Trophoblast cell (in vitro differentiated cells and primary cell): Measurements from ENCODE around the gene KCNC2.

ENCODE experiments used
- DNase-seq, 2 donors: peaks; one replicate each; pipeline ENCODE4 v3.0.0-alpha.2; 2016
- H2AFZ ChIP-seq: 2 replicates; pipeline ENCODE4 v1.6.1; 2013; ENCODE audit warnings: low read length, moderate library complexity, mild to moderate bottlenecking; ENCODE audit not compliant: insufficient read depth, poor library complexity
- H2AK5ac ChIP-seq: 2 replicates; pipeline ENCODE4 v1.6.1; 2013; ENCODE audit warnings: mild to moderate bottlenecking, low read length
- H2BK120ac ChIP-seq: 2 replicates; pipeline ENCODE4 v1.6.1; 2013; ENCODE audit warnings: low read length, mild to moderate bottlenecking, moderate library complexity; ENCODE audit not compliant: insufficient read depth, poor library complexity
- H2BK12ac ChIP-seq: 2 replicates; pipeline ENCODE4 v1.6.1; 2013; ENCODE audit warnings: mild to moderate bottlenecking, low read length, moderate library complexity
- H2BK5ac ChIP-seq: 2 replicates; pipeline ENCODE4 v1.6.1; 2013; ENCODE audit warnings: low read length, low read depth, moderate library complexity, mild to moderate bottlenecking; ENCODE audit not compliant: poor library complexity
- H3K14ac ChIP-seq: 2 replicates; pipeline ENCODE4 v1.6.1; 2013; ENCODE audit warnings: mild to moderate bottlenecking, low read length
- H3K18ac ChIP-seq: 2 replicates; pipeline ENCODE4 v1.6.1; 2013; ENCODE audit warnings: mild to moderate bottlenecking, low read length
- H3K23ac ChIP-seq: 2 replicates; pipeline ENCODE4 v1.6.1; 2013; ENCODE audit warnings: low read length
- H3K27ac ChIP-seq: 2 replicates; pipeline ENCODE4 v1.5.1; 2013; ENCODE audit warnings: low read depth, mild to moderate bottlenecking, inconsistent platforms, low read length, moderate library complexity
- H3K27me3 ChIP-seq: 2 replicates; pipeline ENCODE4 v1.6.1; 2013; ENCODE audit warnings: inconsistent platforms, mild to moderate bottlenecking, low read length, moderate library complexity; ENCODE audit not compliant: insufficient read depth
- H3K36me3 ChIP-seq, 2 experiments: 1 replicate in 1 of 2; 2 replicates in 1 of 2; pipeline ENCODE4 v1.6.1; 2013; ENCODE audit warnings: low read length in 2 of 2, mild to moderate bottlenecking in 2 of 2, moderate library complexity in 1 of 2; ENCODE audit not compliant: insufficient read depth in 2 of 2, control insufficient read depth in 1 of 2
- H3K4ac ChIP-seq: 2 replicates; pipeline ENCODE4 v1.6.1; 2013; ENCODE audit warnings: low read depth, mild to moderate bottlenecking, low read length, moderate library complexity
- H3K4me1 ChIP-seq, 2 experiments: 1 replicate in 1 of 2; 2 replicates in 1 of 2; pipeline ENCODE4 v1.6.1; 2013; ENCODE audit warnings: low read length in 2 of 2, mild to moderate bottlenecking in 2 of 2, moderate library complexity in 1 of 2; ENCODE audit not compliant: insufficient read depth in 2 of 2, control insufficient read depth in 1 of 2
- H3K4me2 ChIP-seq: 2 replicates; pipeline ENCODE4 v1.6.1; 2013; ENCODE audit warnings: inconsistent platforms, mild to moderate bottlenecking, low read length, moderate library complexity
- H3K4me3 ChIP-seq: 2 replicates; pipeline ENCODE4 v1.5.1; 2013; ENCODE audit warnings: mild to moderate bottlenecking, low read depth, low read length, inconsistent platforms
- H3K79me1 ChIP-seq: one replicate; pipeline ENCODE4 v1.6.1; 2013; ENCODE audit warnings: low read length
- H3K79me2 ChIP-seq: 2 replicates; pipeline ENCODE4 v1.6.1; 2013; ENCODE audit warnings: low read length, mild to moderate bottlenecking; ENCODE audit not compliant: control insufficient read depth, insufficient read depth, poor library complexity
- H3K9ac ChIP-seq: 2 replicates; pipeline ENCODE4 v1.6.1; 2013; ENCODE audit warnings: mild to moderate bottlenecking, low read length
- H3K9me3 ChIP-seq: 2 replicates; pipeline ENCODE4 v1.6.1; 2013; ENCODE audit warnings: low read depth, mild to moderate bottlenecking, control low read depth, inconsistent platforms, low read length; ENCODE audit not compliant: insufficient read depth
- H4K12ac ChIP-seq: 2 replicates; pipeline ENCODE4 v1.6.1; 2013; ENCODE audit warnings: low read depth, mild to moderate bottlenecking, low read length, moderate library complexity
- H4K8ac ChIP-seq: 2 replicates; pipeline ENCODE4 v1.6.1; 2013; ENCODE audit warnings: low read depth, mild to moderate bottlenecking, low read length, moderate library complexity
- H4K91ac ChIP-seq: one replicate; pipeline ENCODE4 v1.6.1; 2013; ENCODE audit warnings: low read depth, mild to moderate bottlenecking, low read length, moderate library complexity
- WGBS: extraction: QIAGEN DNeasy Blood & Tissue Kit; methylation state at CpG from one replicate; pipeline ENCODE4 v1.1.7; 2013; ENCODE audit warnings: missing lambda C conversion rate; ENCODE audit not compliant: insufficient read length, insufficient coverage; ENCODE audit errors: extremely low coverage; 5-methylcytosine and 5-hydroxymethylcytosine counted together

Gene KCNC2

GRCh38 chr12:75048767-75049166 is 160.9 kb downstream of the KCNC2 start:
- no peak overlapping the region for H2BK120ac ChIP-seq
- no peak overlapping the region for H3K4me2 ChIP-seq
- no peak overlapping the region for H4K8ac ChIP-seq
- no peak overlapping the region for H3K18ac ChIP-seq
- no peak overlapping the region for H3K4ac ChIP-seq
- no peak overlapping the region for H3K14ac ChIP-seq
- H3K4me1 ChIP-seq: no peaks in the 10 kb centered on the region
- H3K9me3 ChIP-seq: no peaks in the 10 kb centered on the region
- no peak overlapping the region for H3K9ac ChIP-seq
- no peak overlapping the region for H2BK12ac ChIP-seq
- H3K27ac ChIP-seq: no peak overlapping the region
- no peaks in the 10 kb centered on the region for H3K27me3 ChIP-seq
- H3K23ac ChIP-seq: no peak overlapping the region
- no peaks in the 10 kb centered on the region for H3K79me1 ChIP-seq
- H3K4me3 ChIP-seq: no peak overlapping the region
- H4K91ac ChIP-seq: no peak overlapping the region
- H3K36me3 ChIP-seq: no peaks in the 10 kb centered on the region
- no peak overlapping the region for H4K12ac ChIP-seq
- no peak overlapping the region for H2AK5ac ChIP-seq
- no peak overlapping the region for H2AFZ ChIP-seq
- WGBS: no CpG with 5 or more reads among the region's 2 CpGs
- H3K79me2 ChIP-seq: no peaks in the 10 kb centered on the region
- no peak for DNase-seq
- H2BK5ac ChIP-seq: no peak overlapping the region

GRCh38 chr12:75047885-75048525 is 161.6 kb downstream of the KCNC2 start:
- H4K91ac ChIP-seq: no peak overlapping the region

GRCh38 chr12:75042125-75042524 is 167.5 kb downstream of the KCNC2 start:
- no peak overlapping the region for H2AFZ ChIP-seq
- no peaks in the 10 kb centered on the region for H3K79me2 ChIP-seq
- no peak overlapping the region for H4K12ac ChIP-seq
- no peaks in the 10 kb centered on the region for H3K79me1 ChIP-seq
- no peak for DNase-seq
- H3K9ac ChIP-seq: no peak overlapping the region
- no peak overlapping the region for H2BK120ac ChIP-seq
- H4K8ac ChIP-seq: no peak overlapping the region
- no peaks in the 10 kb centered on the region for H3K9me3 ChIP-seq
- WGBS: no CpG with 5 or more reads among the region's 2 CpGs
- no peak overlapping the region for H3K4me2 ChIP-seq
- H3K18ac ChIP-seq: no peak overlapping the region
- no peaks in the 10 kb centered on the region for H3K36me3 ChIP-seq
- H3K27ac ChIP-seq: no peak overlapping the region
- no peak overlapping the region for H2BK5ac ChIP-seq
- H3K4ac ChIP-seq: no peak overlapping the region
- H4K91ac ChIP-seq: no peak overlapping the region
- H3K23ac ChIP-seq: no peak overlapping the region
- H3K27me3 ChIP-seq: no peaks in the 10 kb centered on the region
- H2BK12ac ChIP-seq: no peak overlapping the region
- H3K14ac ChIP-seq: no peak overlapping the region
- H3K4me1 ChIP-seq: no peaks in the 10 kb centered on the region
- H2AK5ac ChIP-seq: no peak overlapping the region
- no peak overlapping the region for H3K4me3 ChIP-seq

More at GRCh38 chr12:75047885-75048525, 161.6 kb downstream of the KCNC2 start:
- DNase-seq: no peak
- Histone ChIP-seq H3K4me2 (no peak overlapping the region), H3K18ac (no peak overlapping the region), H3K79me2 (no peaks in the 10 kb centered on the region), H4K12ac (no peak overlapping the region), H2BK12ac (no peak overlapping the region), H3K27ac (no peak overlapping the region), H3K9me3 (no peaks in the 10 kb centered on the region), H2BK120ac (no peak overlapping the region), H3K79me1 (no peaks in the 10 kb centered on the region), H4K8ac (no peak overlapping the region), H3K4ac (no peak overlapping the region), H2BK5ac (no peak overlapping the region), H3K14ac (no peak overlapping the region), H3K9ac (no peak overlapping the region), H2AK5ac (no peak overlapping the region), H3K27me3 (no peaks in the 10 kb centered on the region), H3K36me3 (no peaks in the 10 kb centered on the region), H3K4me1 (no peaks in the 10 kb centered on the region), H2AFZ (no peak overlapping the region), H3K4me3 (no peak overlapping the region), H3K23ac (no peak overlapping the region)
- WGBS: no CpG with 5 or more reads among the region's 10 CpGs

- Histone ChIP-seq H3K18ac (no peak overlapping the region), H4K91ac (no peak overlapping the region), H2BK120ac (no peak overlapping the region), H4K12ac (no peak overlapping the region), H2BK12ac (no peak overlapping the region), H3K79me1 (no peaks in the 10 kb centered on the region), H3K4ac (no peak overlapping the region), H3K23ac (peak overlapping the region; percentile 81), H2AFZ (no peak overlapping the region), H2BK5ac (no peak overlapping the region), H3K27ac (no peak overlapping the region), H3K14ac (no peak overlapping the region), H4K8ac (no peak overlapping the region), H3K9ac (no peak overlapping the region), H2AK5ac (no peak overlapping the region), H3K4me2 (no peak overlapping the region), H3K9me3 (no peaks in the 10 kb centered on the region), H3K4me1 (no peaks in the 10 kb centered on the region), H3K36me3 (no peaks in the 10 kb centered on the region), H3K27me3 (no peaks in the 10 kb centered on the region), H3K79me2 (no peaks in the 10 kb centered on the region), H3K4me3 (no peak overlapping the region)
- whole genome bisulfite sequencing: no CpG with 5 or more reads among the region's 4 CpGs
- no peak for DNase-seq
Measured at GRCh38 chr12:75041472-75041871, 168.2 kb downstream of the KCNC2 start.
